Liver (tissue), 3 donors: ENCODE data around the gene WDR90.

Experiments
- ATF3 ChIP-seq: IDR thresholded peaks from 2 replicates; pipeline ENCODE4 v1.6.1; 2016; ENCODE audit warnings: antibody characterized with exemption
- CTCF ChIP-seq: fragments of 150-350 bp; IDR thresholded peaks from 2 replicates; pipeline ENCODE4 v1.5.1; 2017; ENCODE audit warnings: improper control_type of control experiment, low read depth, low read length; ENCODE audit not compliant: missing input control
- EGR1 ChIP-seq, 2 donors: IDR thresholded peaks; 2 replicates each; pipeline ENCODE4 v1.6.1; 2016 to 2018; ENCODE audit warnings: antibody characterized with exemption in 2 of 2, low read depth in 2 of 2
- GABPA ChIP-seq, 2 donors: IDR thresholded peaks in 1 of 2; conservative IDR thresholded peaks in 1 of 2; 2 replicates each; pipeline ENCODE4 v1.6.1; 2016; ENCODE audit warnings: antibody characterized with exemption in 2 of 2, mild to moderate bottlenecking in 1 of 2, moderate library complexity in 1 of 2
- HNF4A ChIP-seq, 2 donors: conservative IDR thresholded peaks; 2 replicates each; pipeline ENCODE4 v1.6.1; 2016; ENCODE audit warnings: antibody characterized with exemption in 2 of 2, mild to moderate bottlenecking in 2 of 2
- JUND ChIP-seq, 2 donors: IDR thresholded peaks; 2 replicates each; pipeline ENCODE4 v1.6.1; 2016; ENCODE audit warnings: antibody characterized with exemption in 2 of 2
- MAX ChIP-seq: IDR thresholded peaks from 2 replicates; pipeline ENCODE4 v1.6.1; 2016; ENCODE audit warnings: antibody characterized with exemption
- RAD21 ChIP-seq, 2 donors: IDR thresholded peaks; 2 replicates each; pipeline ENCODE4 v1.6.1; 2016; ENCODE audit warnings: antibody characterized with exemption in 2 of 2, mild to moderate bottlenecking in 2 of 2
- REST ChIP-seq: IDR thresholded peaks from 2 replicates; pipeline ENCODE4 v1.6.1; 2016; ENCODE audit warnings: antibody characterized with exemption, mild to moderate bottlenecking
- SP1 ChIP-seq: IDR thresholded peaks from 2 replicates; pipeline ENCODE4 v1.6.1; 2018; ENCODE audit warnings: antibody characterized with exemption, mild to moderate bottlenecking
- TAF1 ChIP-seq: conservative IDR thresholded peaks from 2 replicates; pipeline ENCODE4 v1.6.1; 2016; ENCODE audit warnings: antibody characterized with exemption, mild to moderate bottlenecking
- YY1 ChIP-seq: IDR thresholded peaks from 2 replicates; pipeline ENCODE4 v1.6.1; 2016; ENCODE audit warnings: antibody characterized with exemption, mild to moderate bottlenecking
- ZBTB33 ChIP-seq: IDR thresholded peaks from 2 replicates; pipeline ENCODE4 v1.6.1; 2016; ENCODE audit warnings: antibody characterized with exemption
- donor health status: healthy.
- donor health status: healthy.

- TF ChIP-seq GABPA (IDR thresholded peaks at IDR 0.05 in 1 of 2, conservative IDR thresholded peaks at IDR 0.05 in 1 of 2) (no peak), CTCF (no peak), REST (no peak), SP1 (no peak), YY1 (no peak), TAF1 (no peak), JUND (IDR thresholded peaks at IDR 0.05) (no peak), ZBTB33 (no peak), MAX (no peak), ATF3 (no peak), EGR1 (IDR thresholded peaks at IDR 0.05; ENCODE audit: low read depth in 2 of 2) (no peak), HNF4A (conservative IDR thresholded peaks at IDR 0.05) (no peak), RAD21 (IDR thresholded peaks at IDR 0.05) (no peak)
Observed at GRCh38 chr16:631808-632358, 17.3 kb upstream of the WDR90 start.
